SK-N-SH (cell line): ENCODE measurements around the gene SHCBP1L. TPM values are rescaled to one million over a fixed set of nuclear protein-coding genes. Genes with fewer than 3 reads are reported as not detected.

Source experiments
- CTCF ChIA-PET: fragments of 300-600, 350-600 bp; formaldehyde crosslinking; extraction: SDS; loops from one replicate; lab custom pipeline; 2021; lab: Yijun Ruan, JAX
- POLR2A ChIA-PET: fragments of 350-600 bp; sonication (Branson Sonifier 250); formaldehyde crosslinking; extraction: SDS; loops from one replicate; lab custom pipeline; 2020; ENCODE audit warnings: antibody characterized with exemption, inconsistent platforms; lab: Yijun Ruan, JAX
- DNase-seq: peaks from one replicate; pipeline ENCODE4 v3.0.0; 2012
- H2AFZ ChIP-seq: fragments of 200-600 bp; sonication (generic); 2 replicates; pipeline ENCODE4 v1.8.1; 2016; ENCODE audit warnings: antibody characterized with exemption, mild to moderate bottlenecking, low read depth
- H3F3A ChIP-seq: fragments of 200-600 bp; sonication (generic); replicated peaks from 2 replicates; pipeline ENCODE3; 2016; ENCODE audit warnings: antibody characterized with exemption, mild to moderate bottlenecking; ENCODE audit not compliant: insufficient read depth
- H3K27ac ChIP-seq, 2 experiments: fragments of 200-500 bp in 1 of 2; fragments of 200-600 bp in 1 of 2; sonication (Bioruptor generic) in 1 of 2; sonication (generic), shearing (Covaris generic) in 1 of 2; 2 replicates each; pipeline versions ENCODE4 v1.5.1 to v1.6.1; 2014 to 2016; ENCODE audit warnings: low read depth in 2 of 2, inconsistent platforms in 1 of 2, low read length in 1 of 2, mild to moderate bottlenecking in 1 of 2, mixed read lengths in 1 of 2
- H3K27me3 ChIP-seq: fragments of 200-600 bp; sonication (generic), shearing (Covaris generic); 2 replicates; pipeline ENCODE4 v1.6.1; 2016; ENCODE audit warnings: mixed run types; ENCODE audit not compliant: insufficient read depth
- H3K36me3 ChIP-seq, 2 experiments: fragments of 200-500 bp in 1 of 2; fragments of 200-600 bp in 1 of 2; sonication (Bioruptor generic) in 1 of 2; sonication (generic) in 1 of 2; replicated peaks in 1 of 2; 2 replicates each; pipeline versions ENCODE3 to v1.5.1; 2014 to 2016; ENCODE audit warnings: low read length in 1 of 2, mild to moderate bottlenecking in 1 of 2; ENCODE audit not compliant: insufficient read depth in 2 of 2, control insufficient read depth in 1 of 2
- H3K4me1 ChIP-seq, 2 experiments: fragments of 200-500 bp in 1 of 2; fragments of 200-600 bp in 1 of 2; sonication (Bioruptor generic) in 1 of 2; sonication (generic), shearing (Covaris generic) in 1 of 2; 2 replicates each; pipeline versions ENCODE4 v1.5.1 to v1.6.1; 2014 to 2016; ENCODE audit warnings: low read depth in 1 of 2, low read length in 1 of 2, mixed run types in 1 of 2; ENCODE audit not compliant: insufficient read depth in 2 of 2, control insufficient read depth in 1 of 2
- H3K4me2 ChIP-seq: fragments of 200-600 bp; sonication (generic), shearing (Covaris generic); 2 replicates; pipeline ENCODE4 v1.6.1; 2017; ENCODE audit warnings: mixed run types
- H3K4me3 ChIP-seq, 2 experiments: fragments of 200-500 bp in 1 of 2; fragments of 200-600 bp in 1 of 2; sonication (Bioruptor generic) in 1 of 2; sonication (generic), shearing (Covaris generic) in 1 of 2; 2 replicates each; pipeline versions ENCODE4 v1.5.1 to v1.8.1; 2014 to 2016; ENCODE audit warnings: low read depth in 2 of 2, inconsistent platforms in 1 of 2, low read length in 1 of 2, mild to moderate bottlenecking in 1 of 2, mixed read lengths in 1 of 2, moderate library complexity in 1 of 2
- H3K79me2 ChIP-seq: fragments of 200-600 bp; sonication (generic); 2 replicates; pipeline ENCODE4 v1.8.1; 2017; ENCODE audit warnings: mild to moderate bottlenecking; ENCODE audit not compliant: insufficient read depth
- H3K9ac ChIP-seq: fragments of 200-600 bp; sonication (generic); 2 replicates; pipeline ENCODE4 v1.6.1; 2017; ENCODE audit warnings: mixed run types
- H3K9me2 ChIP-seq: fragments of 200-600 bp; sonication (generic); 2 replicates; pipeline ENCODE4 v1.6.1; 2017; ENCODE audit warnings: mixed run types
- H3K9me3 ChIP-seq: fragments of 200-600 bp; sonication (generic); 2 replicates; pipeline ENCODE4 v1.6.1; 2017; ENCODE audit warnings: mixed run types, mild to moderate bottlenecking, moderate library complexity
- H4K20me1 ChIP-seq: fragments of 200-600 bp; sonication (generic); 2 replicates; pipeline ENCODE4 v1.6.1; 2017; ENCODE audit warnings: mild to moderate bottlenecking, mixed run types; ENCODE audit not compliant: insufficient read depth
- CHD2 ChIP-seq: fragments of 150-350 bp; IDR thresholded peaks from 2 replicates; pipeline ENCODE4 v1.6.1; 2018; ENCODE audit warnings: low read length; ENCODE audit not compliant: partially characterized antibody
- CTCF ChIP-seq: fragments of 200-600 bp; sonication (generic); IDR thresholded peaks from 2 replicates; pipeline ENCODE4 v1.6.1; 2017; ENCODE audit warnings: antibody characterized with exemption, mild to moderate bottlenecking, moderate library complexity
- ELF1 ChIP-seq: IDR thresholded peaks from 2 replicates; pipeline ENCODE4 v1.4.0; 2012
- EP300 ChIP-seq, 2 experiments: IDR thresholded peaks; 2 replicates each; pipeline versions ENCODE4 v1.4.0 to v1.6.1; 2012; ENCODE audit warnings: borderline replicate concordance in 1 of 2, low read depth in 1 of 2, low read length in 1 of 2
- EZH2phosphoT487 ChIP-seq: fragments of 200-600 bp; sonication (generic); IDR thresholded peaks from 2 replicates; pipeline ENCODE4 v1.6.1; 2017; ENCODE audit warnings: low read depth, mixed run types, mild to moderate bottlenecking, antibody characterized with exemption, moderate library complexity, borderline replicate concordance
- FOXJ3 ChIP-seq: sonication (generic); formaldehyde crosslinking; IDR thresholded peaks from 2 replicates; pipeline ENCODE4 v1.5.1; 2020; ENCODE audit warnings: mild to moderate bottlenecking, missing genetic modification reagents
- FOXM1 ChIP-seq: IDR thresholded peaks from 2 replicates; pipeline ENCODE4 v1.4.0; 2012; ENCODE audit warnings: low read depth, mild to moderate bottlenecking
- GABPA ChIP-seq: IDR thresholded peaks from 2 replicates; pipeline ENCODE4 v1.4.0; 2012; ENCODE audit warnings: low read depth, mild to moderate bottlenecking
- GATA2 ChIP-seq: sonication (generic); formaldehyde crosslinking; IDR thresholded peaks from 2 replicates; pipeline ENCODE4 v1.5.0; 2020; ENCODE audit warnings: mild to moderate bottlenecking, missing genetic modification reagents
- JUND ChIP-seq: IDR thresholded peaks from 2 replicates; pipeline ENCODE4 v1.4.0; 2012
- NFIC ChIP-seq: IDR thresholded peaks from 2 replicates; pipeline ENCODE4 v1.4.0; 2012; ENCODE audit warnings: borderline replicate concordance
- NRF1 ChIP-seq: IDR thresholded peaks from 2 replicates; pipeline ENCODE4 v1.6.1; 2012; ENCODE audit warnings: low read depth, mild to moderate bottlenecking, low read length
- RFX5 ChIP-seq: IDR thresholded peaks from 2 replicates; pipeline ENCODE4 v1.6.1; 2012; ENCODE audit warnings: mild to moderate bottlenecking, improper control_type of control experiment, low read length
- SMC3 ChIP-seq: IDR thresholded peaks from 2 replicates; pipeline ENCODE4 v1.6.1; 2012; ENCODE audit warnings: low read depth, low read length, improper control_type of control experiment
- TCF12 ChIP-seq: IDR thresholded peaks from 2 replicates; pipeline ENCODE4 v1.4.0; 2012
- USF1 ChIP-seq: IDR thresholded peaks from 2 replicates; pipeline ENCODE4 v1.4.0; 2012; ENCODE audit warnings: low read depth, borderline replicate concordance
- YY1 ChIP-seq: IDR thresholded peaks from 2 replicates; pipeline ENCODE4 v1.4.0; 2012; ENCODE audit warnings: low read depth, mild to moderate bottlenecking
- ZBTB33 ChIP-seq: IDR thresholded peaks from 2 replicates; pipeline ENCODE4 v1.4.0; 2012; ENCODE audit warnings: low read depth, borderline replicate concordance
- WGBS: methylation state at CpG from one replicate; pipeline ENCODE4 v1.1.6; 2017; ENCODE audit warnings: low lambda C conversion rate; 5-methylcytosine and 5-hydroxymethylcytosine counted together
- polyA plus RNA-seq, 3 experiments: library from polyadenylated mRNA; depleted of rRNA; stranded (reverse); fragments of >200 nt; gene quantifications; 2 replicates each; pipeline ENCODE4 v1.2.3, GENCODE V29; 2012
- TF ChIP-seq, protein P1 (sequence below): IDR thresholded peaks from 2 replicates; pipeline ENCODE4; 2012
- TF ChIP-seq, protein P2 (sequence below): fragments of 150-350 bp; IDR thresholded peaks from 2 replicates; pipeline ENCODE4 v1.6.1; 2016; ENCODE audit warnings: mild to moderate bottlenecking, low read depth, low read length

The SHCBP1L gene
- polyA plus RNA-seq, 1 of the 3 experiments (the other 2 are of a cell fraction): not detected

DNA sequence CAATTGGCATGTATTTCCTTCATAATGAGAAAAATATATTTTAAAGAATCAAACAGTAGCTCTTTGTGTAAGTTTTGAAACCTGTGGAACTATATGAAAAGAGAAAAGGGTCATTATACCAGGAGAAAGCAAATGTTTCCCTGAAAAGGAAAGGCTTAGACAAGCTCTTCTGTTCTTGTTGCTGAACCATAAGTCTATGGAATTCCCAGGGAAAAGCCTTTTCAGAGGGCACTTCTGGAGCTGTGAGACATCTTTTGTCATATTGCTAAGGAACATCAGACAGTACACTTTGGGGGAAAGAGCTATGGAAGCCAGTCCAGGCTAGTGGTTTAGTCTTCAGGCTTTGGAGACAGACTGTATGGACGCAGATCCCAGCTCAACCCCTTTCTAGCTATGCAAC lies 12.1 kb upstream of the SHCBP1L start:
- no peaks in the 10 kb centered on the region for H3K79me2 ChIP-seq
- POLR2A ChIA-PET: no interaction called here
- no peaks in the 10 kb centered on the region for H3K36me3 ChIP-seq
- TF ChIP-seq CHD2: no peak
- no peak for TF ChIP-seq ZBTB33
- TF ChIP-seq EZH2phosphoT487: no peak
- TF ChIP-seq GATA2 (CRISPR knock-in tag): no peak
- no peak for TF ChIP-seq NRF1
- H3K27ac ChIP-seq: no peak overlapping the region
- no peak overlapping the region for H3K4me3 ChIP-seq
- no peaks in the 10 kb centered on the region for H3F3A ChIP-seq
- CTCF ChIA-PET: interaction anchor here (1.9 to 2.1 kb wide), 2 partner anchors 263 to 270 kb away, joined by 8 to 14 read pairs; no protein-coding TSS in a partner anchor
- no peak overlapping the region for H2AFZ ChIP-seq
- no peaks in the 10 kb centered on the region for H4K20me1 ChIP-seq
- H3K4me2 ChIP-seq: no peak overlapping the region
- H3K9me2 ChIP-seq: no peaks in the 10 kb centered on the region
- no peak overlapping the region for H3K9ac ChIP-seq
- no peaks in the 10 kb centered on the region for H3K9me3 ChIP-seq
- WGBS: 93% methylated on average over 1 of the region's 1 CpG
- DNase-seq: no peak
- H3K4me1 ChIP-seq: no peaks in the 10 kb centered on the region; a peak in 1 of 4 replicates
- H3K27me3 ChIP-seq: no peaks in the 10 kb centered on the region

DNA sequence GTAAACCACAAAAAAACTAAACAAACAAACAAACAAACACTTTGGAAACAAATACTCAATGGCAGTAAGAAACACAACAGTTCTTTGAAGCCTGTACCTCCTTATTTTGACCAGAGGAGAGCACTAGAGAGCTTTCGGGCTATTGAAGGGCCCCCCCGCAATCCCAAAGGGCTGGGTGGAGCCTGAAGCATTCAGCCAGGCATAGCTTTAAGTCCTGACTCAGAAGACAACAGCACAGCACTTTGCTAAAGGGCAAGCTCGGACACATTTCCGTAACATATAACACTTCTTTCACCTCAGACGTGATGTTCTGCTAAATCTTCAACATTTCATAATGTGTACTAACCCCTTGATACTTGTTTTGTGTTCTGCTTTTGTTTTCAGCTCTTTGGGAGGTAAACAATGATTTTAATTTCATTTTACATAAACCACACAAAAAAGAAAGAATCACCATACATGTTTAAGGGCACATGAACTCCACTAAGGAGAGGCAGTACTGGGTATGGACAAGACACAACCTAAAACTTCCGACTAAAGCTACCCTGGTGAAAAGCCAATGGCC lies 9.7 kb upstream of the SHCBP1L start:
- ChIA-PET CTCF (interaction anchor here (0.6 to 5.0 kb wide), 35 partner anchors 9 to 953 kb away, joined by 3 to 59 read pairs (median 4); partner anchors contain the start of gene SHCBP1L), POLR2A (no interaction called here)
- Histone ChIP-seq H3K27ac (peak overlapping the region; percentile 65 to 91), H3F3A (no peaks in the 10 kb centered on the region), H3K4me2 (peak overlapping the region; percentile 47), H3K4me1 (no peaks in the 10 kb centered on the region; a peak in 1 of 4 replicates), H3K4me3 (peak overlapping the region; percentile 14 to 31; a peak in 2 of 4 replicates), H2AFZ (peak overlapping the region; percentile 81), H3K9ac (peak overlapping the region; percentile 51; the same call in 1 of the 2 replicates), H3K27me3 (no peaks in the 10 kb centered on the region), H3K9me3 (no peaks in the 10 kb centered on the region), H3K9me2 (no peaks in the 10 kb centered on the region), H4K20me1 (no peaks in the 10 kb centered on the region), H3K79me2 (no peaks in the 10 kb centered on the region), H3K36me3 (no peaks in the 10 kb centered on the region)
- DNase-seq: peak; percentile 88
- 16% methylated on average over 6 of the region's 6 CpGs for WGBS
- TF ChIP-seq RFX5: no peak
- TF ChIP-seq GABPA: no peak
- peak; percentile 26; the same call in 1 of the 2 replicates for TF ChIP-seq YY1
- TF ChIP-seq FOXJ3: no peak
- TF ChIP-seq CTCF: peak; percentile 98
- no peak for TF ChIP-seq NFIC
- no peak for TF ChIP-seq JUND
- TF ChIP-seq EP300 (IDR thresholded peaks at IDR 0.05; ENCODE audit: borderline replicate concordance in 1 of 2, low read depth in 1 of 2, low read length in 1 of 2): no peak
- TF ChIP-seq TCF12: peak; percentile 44; the same call in 1 of the 2 replicates
- no peak for TF ChIP-seq ELF1
- TF ChIP-seq CHD2: no peak
- no peak for TF ChIP-seq FOXM1
- TF ChIP-seq, protein P1, sequence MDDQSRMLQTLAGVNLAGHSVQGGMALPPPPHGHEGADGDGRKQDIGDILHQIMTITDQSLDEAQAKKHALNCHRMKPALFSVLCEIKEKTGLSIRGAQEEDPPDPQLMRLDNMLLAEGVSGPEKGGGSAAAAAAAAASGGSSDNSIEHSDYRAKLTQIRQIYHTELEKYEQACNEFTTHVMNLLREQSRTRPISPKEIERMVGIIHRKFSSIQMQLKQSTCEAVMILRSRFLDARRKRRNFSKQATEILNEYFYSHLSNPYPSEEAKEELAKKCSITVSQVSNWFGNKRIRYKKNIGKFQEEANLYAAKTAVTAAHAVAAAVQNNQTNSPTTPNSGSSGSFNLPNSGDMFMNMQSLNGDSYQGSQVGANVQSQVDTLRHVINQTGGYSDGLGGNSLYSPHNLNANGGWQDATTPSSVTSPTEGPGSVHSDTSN: no peak
- TF ChIP-seq USF1: no peak
- TF ChIP-seq, protein P2, sequence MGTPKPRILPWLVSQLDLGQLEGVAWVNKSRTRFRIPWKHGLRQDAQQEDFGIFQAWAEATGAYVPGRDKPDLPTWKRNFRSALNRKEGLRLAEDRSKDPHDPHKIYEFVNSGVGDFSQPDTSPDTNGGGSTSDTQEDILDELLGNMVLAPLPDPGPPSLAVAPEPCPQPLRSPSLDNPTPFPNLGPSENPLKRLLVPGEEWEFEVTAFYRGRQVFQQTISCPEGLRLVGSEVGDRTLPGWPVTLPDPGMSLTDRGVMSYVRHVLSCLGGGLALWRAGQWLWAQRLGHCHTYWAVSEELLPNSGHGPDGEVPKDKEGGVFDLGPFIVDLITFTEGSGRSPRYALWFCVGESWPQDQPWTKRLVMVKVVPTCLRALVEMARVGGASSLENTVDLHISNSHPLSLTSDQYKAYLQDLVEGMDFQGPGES: no peak
- peak; percentile 91 for TF ChIP-seq SMC3
